ENCODE data around the gene BRSK2. TPM values are rescaled to one million over a fixed set of nuclear protein-coding genes. Genes with fewer than 3 reads are reported as not detected.

Gene BRSK2
- total RNA-seq, 2 experiments from 2014 or later: 0.22 to 0.55 TPM

GRCh38 chr11:1390569-1391164 is 933 bp downstream of the BRSK2 start:
- H3K4me1 ChIP-seq (ENCODE audit: insufficient read depth, low read length): peaks cover 22% of the 10 kb centered on the region
- no peak overlapping the region for H3K4me3 ChIP-seq (ENCODE audit: low read length)
- H3K9me3 Mint-ChIP-seq: no peaks in the 10 kb centered on the region
- no peaks in the 10 kb centered on the region for H3K36me3 ChIP-seq (ENCODE audit: insufficient read depth, low read length)
- ChIA-PET CTCF (no interaction called here), POLR2A (interaction anchor here (1.0 to 1.1 kb wide), 2 partner anchors 8 to 81 kb away, joined by 3 to 4 read pairs; partner anchors contain the start of gene TOLLIP)
- no peak for TF ChIP-seq CTCF (IDR thresholded peaks at IDR 0.05)
- DNase-seq (peak in 3 of 14 experiments; percentile 5 to 51 (median 23)), ATAC-seq (ENCODE audit: poor library complexity) (no peak)
- H3K27me3 ChIP-seq (ENCODE audit: control insufficient read depth in 1 of 2, insufficient read depth in 2 of 2, low read length in 2 of 2): peaks cover 20 to 24% of the 10 kb centered on the region in 2 experiments
- H3K4me1 Mint-ChIP-seq (ENCODE audit: low read depth): peaks cover 7% of the 10 kb centered on the region
- H3K27ac Mint-ChIP-seq: no peak overlapping the region
- no peak overlapping the region for H3K27ac ChIP-seq (ENCODE audit: low read depth in 1 of 2, low read length in 2 of 2)
- intact Hi-C loops (cut with DNase I, micrococcal nuclease): no loop called here
- peaks cover 0 to 16% of the 10 kb centered on the region in 2 experiments for H3K9me3 ChIP-seq (ENCODE audit: control insufficient read depth in 1 of 2, insufficient read depth in 1 of 2, low read length in 2 of 2)
- H3K36me3 Mint-ChIP-seq (ENCODE audit: low read depth): no peaks in the 10 kb centered on the region
- H3K27me3 Mint-ChIP-seq: peaks cover 28% of the 10 kb centered on the region
- H3K4me3 Mint-ChIP-seq: peak overlapping the region; percentile 54

GRCh38 chr11:1391165-1392075 is 1.7 kb downstream of the BRSK2 start:
- no peak for TF ChIP-seq CTCF (IDR thresholded peaks at IDR 0.05)
- ChIA-PET CTCF (no interaction called here), POLR2A (interaction anchor here (1.0 to 1.1 kb wide), 2 partner anchors 9 to 82 kb away, joined by 3 to 4 read pairs; partner anchors contain the start of gene TOLLIP)
- Histone ChIP-seq H3K9me3 (ENCODE audit: control insufficient read depth in 1 of 2, insufficient read depth in 1 of 2, low read length in 2 of 2) (peaks cover 0 to 16% of the 10 kb centered on the region in 2 experiments), H3K4me3 (ENCODE audit: low read length) (no peak overlapping the region), H3K27ac (ENCODE audit: low read depth in 1 of 2, low read length in 2 of 2) (no peak overlapping the region), H3K4me1 (ENCODE audit: insufficient read depth, low read length) (peaks cover 22% of the 10 kb centered on the region), H3K36me3 (ENCODE audit: insufficient read depth, low read length) (no peaks in the 10 kb centered on the region), H3K27me3 (ENCODE audit: control insufficient read depth in 1 of 2, insufficient read depth in 2 of 2, low read length in 2 of 2) (peaks cover 20 to 24% of the 10 kb centered on the region in 2 experiments)
- Mint-ChIP-seq H3K4me1 (ENCODE audit: low read depth) (peaks cover 7% of the 10 kb centered on the region), H3K27me3 (peaks cover 28% of the 10 kb centered on the region), H3K27ac (no peak overlapping the region), H3K36me3 (ENCODE audit: low read depth) (no peaks in the 10 kb centered on the region), H3K4me3 (peak overlapping the region; percentile 54), H3K9me3 (no peaks in the 10 kb centered on the region)
- ATAC-seq (ENCODE audit: poor library complexity) (no peak), DNase-seq (peak in 2 of 14 experiments; percentile 35 to 45)
- intact Hi-C loops (cut with DNase I, micrococcal nuclease): no loop called here

- Mint-ChIP-seq H3K9me3 (no peaks in the 10 kb centered on the region), H3K36me3 (ENCODE audit: low read depth) (no peaks in the 10 kb centered on the region), H3K27me3 (peaks cover 28% of the 10 kb centered on the region), H3K27ac (no peak overlapping the region), H3K4me1 (ENCODE audit: low read depth) (peaks cover 7% of the 10 kb centered on the region), H3K4me3 (no peak overlapping the region)
- peaks cover 22% of the 10 kb centered on the region for H3K4me1 ChIP-seq (ENCODE audit: insufficient read depth, low read length)
- H3K9me3 ChIP-seq (ENCODE audit: control insufficient read depth in 1 of 2, insufficient read depth in 1 of 2, low read length in 2 of 2): peaks cover 0 to 16% of the 10 kb centered on the region in 2 experiments
- no peak for DNase-seq
- intact Hi-C loops (cut with DNase I, micrococcal nuclease): no loop called here
- H3K27me3 ChIP-seq (ENCODE audit: control insufficient read depth in 1 of 2, insufficient read depth in 2 of 2, low read length in 2 of 2): peaks cover 20 to 27% of the 10 kb centered on the region in 2 experiments
- no peak for ATAC-seq (ENCODE audit: poor library complexity)
- H3K27ac ChIP-seq (ENCODE audit: low read depth in 1 of 2, low read length in 2 of 2): no peak overlapping the region
- no peak for TF ChIP-seq CTCF (IDR thresholded peaks at IDR 0.05)
- H3K4me3 ChIP-seq (ENCODE audit: low read length): no peak overlapping the region
- no peaks in the 10 kb centered on the region for H3K36me3 ChIP-seq (ENCODE audit: insufficient read depth, low read length)
- CTCF ChIA-PET: no interaction called here
- POLR2A ChIA-PET: no interaction called here
These were observed 2.4 kb downstream of the BRSK2 start for GRCh38 chr11:1392111-1392510.
